SU-DHL-6 (cell line): ENCODE measurements around the gene OR10J4.

ENCODE experiments used
- EZH2phosphoT487 ChIP-seq: fragments of 200-600 bp; sonication (generic), shearing (Covaris generic); conservative IDR thresholded peaks from 2 replicates; pipeline ENCODE4 v1.6.1; 2018; ENCODE audit warnings: mild to moderate bottlenecking, antibody characterized with exemption, low read length, moderate library complexity, mixed read lengths
- TF ChIP-seq, protein P1 (sequence below): fragments of 200-600 bp; sonication (generic); IDR thresholded peaks from one replicate; pipeline ENCODE4 v1.5.1; 2017; ENCODE audit warnings: antibody characterized with exemption, mild to moderate bottlenecking, low read length, moderate library complexity; ENCODE audit not compliant: insufficient read depth, poor library complexity, severe bottlenecking

DNA sequence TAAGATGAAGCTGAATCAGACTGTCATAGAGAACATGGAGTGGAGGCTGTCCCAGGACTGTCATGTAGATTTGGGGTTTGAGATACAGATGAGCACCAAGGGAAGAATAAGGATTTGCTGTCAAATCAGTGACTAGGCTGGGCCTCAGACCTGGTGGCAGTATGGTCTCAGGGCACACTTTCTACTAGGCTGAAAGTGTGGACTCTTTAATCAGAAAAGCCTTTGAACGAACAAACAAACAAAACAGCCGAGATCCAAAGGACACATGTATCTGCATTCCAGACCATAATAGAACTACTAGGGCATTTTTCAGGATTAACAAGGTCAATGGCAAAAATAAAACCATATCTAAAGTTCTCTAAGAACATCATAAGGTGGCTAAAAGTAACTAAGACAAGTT lies 10.4 kb downstream of the OR10J4 start:
- TF ChIP-seq, protein P1, sequence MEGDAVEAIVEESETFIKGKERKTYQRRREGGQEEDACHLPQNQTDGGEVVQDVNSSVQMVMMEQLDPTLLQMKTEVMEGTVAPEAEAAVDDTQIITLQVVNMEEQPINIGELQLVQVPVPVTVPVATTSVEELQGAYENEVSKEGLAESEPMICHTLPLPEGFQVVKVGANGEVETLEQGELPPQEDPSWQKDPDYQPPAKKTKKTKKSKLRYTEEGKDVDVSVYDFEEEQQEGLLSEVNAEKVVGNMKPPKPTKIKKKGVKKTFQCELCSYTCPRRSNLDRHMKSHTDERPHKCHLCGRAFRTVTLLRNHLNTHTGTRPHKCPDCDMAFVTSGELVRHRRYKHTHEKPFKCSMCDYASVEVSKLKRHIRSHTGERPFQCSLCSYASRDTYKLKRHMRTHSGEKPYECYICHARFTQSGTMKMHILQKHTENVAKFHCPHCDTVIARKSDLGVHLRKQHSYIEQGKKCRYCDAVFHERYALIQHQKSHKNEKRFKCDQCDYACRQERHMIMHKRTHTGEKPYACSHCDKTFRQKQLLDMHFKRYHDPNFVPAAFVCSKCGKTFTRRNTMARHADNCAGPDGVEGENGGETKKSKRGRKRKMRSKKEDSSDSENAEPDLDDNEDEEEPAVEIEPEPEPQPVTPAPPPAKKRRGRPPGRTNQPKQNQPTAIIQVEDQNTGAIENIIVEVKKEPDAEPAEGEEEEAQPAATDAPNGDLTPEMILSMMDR, result no peak
- no peak for TF ChIP-seq EZH2phosphoT487
